Measurements from ENCODE around the gene MPP2.

The MPP2 gene

DNA sequence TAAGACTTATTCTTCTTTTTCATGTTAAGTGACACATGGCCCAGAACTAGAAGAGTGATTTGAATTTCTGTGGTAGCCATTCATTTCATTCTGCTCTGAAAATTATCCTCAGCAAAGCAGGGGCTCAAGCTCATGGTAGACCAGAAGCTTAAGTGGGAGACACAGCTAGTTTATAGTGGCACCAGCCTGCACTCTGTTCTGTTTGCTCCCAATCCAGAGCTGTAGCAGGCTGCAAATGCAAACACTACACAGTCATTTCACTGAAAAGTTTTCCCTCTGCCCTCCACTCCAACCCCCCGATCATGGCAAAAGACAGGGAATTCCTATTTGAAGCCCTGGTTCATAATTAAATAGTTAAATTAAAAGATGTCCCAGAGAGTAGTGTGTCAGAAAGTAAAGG, 17.1 kb downstream of the MPP2 start:
- no peak for FAIRE-seq
- no peak for DNase-seq (ENCODE audit: insufficient read length, low spot score)
- TF ChIP-seq, protein P1, sequence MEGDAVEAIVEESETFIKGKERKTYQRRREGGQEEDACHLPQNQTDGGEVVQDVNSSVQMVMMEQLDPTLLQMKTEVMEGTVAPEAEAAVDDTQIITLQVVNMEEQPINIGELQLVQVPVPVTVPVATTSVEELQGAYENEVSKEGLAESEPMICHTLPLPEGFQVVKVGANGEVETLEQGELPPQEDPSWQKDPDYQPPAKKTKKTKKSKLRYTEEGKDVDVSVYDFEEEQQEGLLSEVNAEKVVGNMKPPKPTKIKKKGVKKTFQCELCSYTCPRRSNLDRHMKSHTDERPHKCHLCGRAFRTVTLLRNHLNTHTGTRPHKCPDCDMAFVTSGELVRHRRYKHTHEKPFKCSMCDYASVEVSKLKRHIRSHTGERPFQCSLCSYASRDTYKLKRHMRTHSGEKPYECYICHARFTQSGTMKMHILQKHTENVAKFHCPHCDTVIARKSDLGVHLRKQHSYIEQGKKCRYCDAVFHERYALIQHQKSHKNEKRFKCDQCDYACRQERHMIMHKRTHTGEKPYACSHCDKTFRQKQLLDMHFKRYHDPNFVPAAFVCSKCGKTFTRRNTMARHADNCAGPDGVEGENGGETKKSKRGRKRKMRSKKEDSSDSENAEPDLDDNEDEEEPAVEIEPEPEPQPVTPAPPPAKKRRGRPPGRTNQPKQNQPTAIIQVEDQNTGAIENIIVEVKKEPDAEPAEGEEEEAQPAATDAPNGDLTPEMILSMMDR (IDR thresholded peaks at IDR 0.05; ENCODE audit: insufficient read depth, missing control alignments), result no peak

DNA sequence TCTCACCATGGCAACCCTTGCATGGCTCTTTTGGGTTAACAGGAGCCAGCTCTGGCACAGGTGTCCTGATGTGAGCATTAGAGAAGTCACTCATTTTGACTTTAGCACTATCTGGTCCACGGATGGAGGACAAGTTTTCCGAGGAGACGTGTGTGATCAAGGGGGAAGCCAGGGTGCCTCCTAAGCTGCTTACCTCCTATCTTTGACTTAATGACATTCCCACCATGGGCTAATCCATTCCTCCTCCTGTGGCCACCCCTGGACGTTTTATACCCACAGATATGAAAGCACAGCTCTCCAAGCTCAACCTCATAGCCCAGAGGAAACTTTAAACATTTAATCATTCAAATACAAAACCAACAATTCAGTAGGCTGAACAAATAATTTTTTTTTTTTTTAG, 18.8 kb downstream of the MPP2 start:
- DNase-seq (ENCODE audit: insufficient read length, low spot score) (peak; percentile 75), FAIRE-seq (peak; percentile 46)
- TF ChIP-seq, protein P1 (IDR thresholded peaks at IDR 0.05; ENCODE audit: insufficient read depth, missing control alignments), result no peak

DNA sequence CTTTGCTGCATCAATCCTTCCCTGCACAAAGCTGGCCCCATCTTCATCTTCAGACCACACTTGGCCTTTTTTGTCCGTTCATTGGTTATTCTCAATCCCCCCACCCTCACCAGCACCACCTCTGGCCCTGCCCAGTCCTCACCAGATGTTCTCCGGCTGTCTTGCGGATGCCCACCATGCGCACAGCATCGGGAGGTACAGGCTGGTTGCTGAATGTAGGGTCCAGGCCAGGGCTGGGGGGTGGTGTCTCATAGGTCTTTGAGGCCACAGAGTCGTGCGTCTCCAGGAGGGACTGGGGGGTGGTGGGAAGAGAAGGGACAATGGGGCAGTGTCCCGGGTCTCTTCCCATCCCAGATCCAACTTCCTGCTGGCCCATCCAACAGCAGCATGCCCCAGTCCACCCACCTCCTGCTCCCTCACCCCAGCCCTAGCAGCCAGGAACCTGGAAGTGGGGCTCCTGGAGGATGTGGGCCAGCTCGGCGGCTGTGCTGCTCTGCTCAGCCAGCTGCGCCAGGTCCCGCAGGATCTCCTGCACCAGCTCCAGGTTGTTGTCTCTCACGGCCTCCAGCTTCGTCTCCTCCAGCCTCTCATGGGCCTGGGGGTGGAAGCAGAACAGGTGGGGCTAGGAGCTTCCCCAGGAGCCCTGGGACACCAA, 24.4 kb downstream of the MPP2 start:
- DNase-seq (ENCODE audit: insufficient read length, low spot score) (no peak), FAIRE-seq (no peak)
- TF ChIP-seq, protein P1 (IDR thresholded peaks at IDR 0.05; ENCODE audit: insufficient read depth, missing control alignments), result no peak

DNA sequence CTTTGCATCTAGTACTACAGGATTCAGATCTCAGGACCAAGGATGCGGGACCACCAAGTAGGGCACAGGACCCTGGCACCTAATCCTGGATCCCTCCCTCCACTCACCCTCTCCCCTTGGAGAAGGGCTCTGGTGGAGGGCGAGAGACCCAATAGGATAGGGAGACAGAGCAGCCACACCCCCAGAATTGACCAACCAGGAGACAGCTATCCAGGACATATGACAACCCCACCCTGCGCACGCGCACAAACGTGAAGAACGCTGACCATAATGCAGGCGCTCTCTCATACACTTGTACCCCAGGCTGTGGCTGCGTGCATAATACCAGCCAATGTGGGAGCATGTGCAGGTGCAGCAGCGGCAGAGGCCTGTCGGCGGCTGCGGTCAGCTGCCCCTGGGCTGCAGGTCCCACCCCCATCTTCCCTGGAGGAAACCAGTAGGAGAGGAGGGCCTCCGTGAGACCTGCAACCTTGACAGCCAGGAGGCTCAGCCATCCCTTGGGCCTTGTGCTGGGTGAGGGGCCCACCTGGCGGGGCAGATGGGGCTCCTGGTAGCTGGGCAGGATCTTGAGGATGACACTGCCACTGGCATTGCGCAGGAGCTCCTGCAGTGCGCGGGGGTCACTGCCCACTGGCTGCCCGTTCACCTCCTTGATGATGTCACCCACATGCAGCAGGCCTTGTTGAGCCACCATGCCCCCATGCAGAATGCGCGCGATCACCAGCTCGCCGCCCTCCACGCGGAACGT, 25.4 kb downstream of the MPP2 start:
- FAIRE-seq, result no peak
- DNase-seq (ENCODE audit: insufficient read length, low spot score), result no peak
- TF ChIP-seq, protein P1 (IDR thresholded peaks at IDR 0.05; ENCODE audit: insufficient read depth, missing control alignments), result no peak

DNA sequence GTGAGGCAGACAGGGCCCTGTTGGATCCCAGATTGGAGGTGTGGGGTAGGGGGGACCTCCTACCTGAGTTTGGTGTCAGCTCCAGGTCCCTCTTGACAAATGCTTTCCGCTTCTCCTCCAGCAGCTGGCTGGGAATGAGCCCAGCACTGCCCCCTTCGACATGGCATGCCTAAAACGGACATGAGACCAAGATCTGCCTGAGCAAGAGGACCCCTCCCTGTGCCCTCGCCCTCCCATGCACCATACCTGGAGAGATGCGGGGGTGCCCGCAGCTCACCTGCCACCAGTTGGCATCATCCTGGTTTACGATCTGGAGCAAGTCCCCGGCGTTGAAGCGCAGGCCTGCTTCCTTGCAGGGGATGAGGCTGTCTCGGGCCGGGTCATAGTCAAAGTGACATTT, 26.2 kb downstream of the MPP2 start:
- FAIRE-seq (no peak), DNase-seq (ENCODE audit: insufficient read length, low spot score) (no peak)
- TF ChIP-seq, protein P1 (IDR thresholded peaks at IDR 0.05; ENCODE audit: insufficient read depth, missing control alignments), result no peak

DNA sequence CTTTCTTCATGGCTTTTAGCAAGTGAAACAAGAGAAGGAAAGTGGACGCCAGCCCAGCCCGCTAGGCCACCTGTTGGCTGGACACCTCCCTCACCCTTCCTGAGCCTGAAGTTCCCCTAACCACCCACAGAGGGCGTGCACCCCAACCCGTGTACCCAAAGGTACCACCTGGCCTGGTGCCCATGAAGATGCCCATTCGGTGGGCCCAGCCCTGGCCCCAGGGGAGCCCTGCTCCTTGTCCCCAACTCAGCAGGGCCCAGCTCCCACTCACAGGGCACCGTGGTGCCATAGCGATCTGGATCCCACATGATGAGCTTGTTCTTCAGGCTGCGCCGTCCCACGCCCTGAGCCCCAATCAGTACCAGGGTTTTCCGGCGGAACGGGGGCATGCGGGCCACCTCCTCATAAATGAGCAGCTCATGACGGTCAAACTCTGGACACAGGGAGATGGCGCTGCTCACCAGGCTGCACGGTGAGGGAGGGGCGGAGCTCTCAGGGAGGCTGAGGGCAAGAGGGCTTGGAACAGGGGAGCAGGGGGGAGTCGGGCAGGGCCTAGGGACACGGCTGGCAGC, 26.8 kb downstream of the MPP2 start:
- DNase-seq (ENCODE audit: insufficient read length, low spot score) (peak; percentile 77), FAIRE-seq (no peak)
- TF ChIP-seq, protein P1 (IDR thresholded peaks at IDR 0.05; ENCODE audit: insufficient read depth, missing control alignments), result peak; percentile 71

Measured in D721Med (cell line).